OCI-LY1 (cell line): ENCODE results near the gene PTPRF.

Source experiments
- H2AFZ ChIP-seq: fragments of 200-600 bp; sonication (generic), shearing (Covaris generic); 2 replicates; pipeline ENCODE4 v1.6.0; 2014; ENCODE audit warnings: antibody characterized with exemption, mild to moderate bottlenecking, low read length
- H3F3A ChIP-seq: fragments of 200-600 bp; sonication (generic), shearing (Covaris generic); 2 replicates; pipeline ENCODE4 v1.6.0; 2014; ENCODE audit warnings: mild to moderate bottlenecking, antibody characterized with exemption, low read length, moderate library complexity; ENCODE audit not compliant: insufficient read depth
- H3K27ac ChIP-seq: fragments of 200-600 bp; sonication (generic); 2 replicates; pipeline ENCODE4 v1.5.1; 2014; ENCODE audit warnings: low read length, mixed run types, mild to moderate bottlenecking, low read depth; ENCODE audit not compliant: poor library complexity, severe bottlenecking
- H3K27me3 ChIP-seq: fragments of 200-600 bp; sonication (generic); 2 replicates; pipeline ENCODE4 v1.6.0; 2014; ENCODE audit warnings: antibody characterized with exemption, mild to moderate bottlenecking, low read length, moderate library complexity; ENCODE audit not compliant: insufficient read depth
- H3K36me3 ChIP-seq: fragments of 200-600 bp; sonication (generic); 2 replicates; pipeline ENCODE4 v1.6.1; 2014; ENCODE audit warnings: mild to moderate bottlenecking, antibody characterized with exemption, low read length, moderate library complexity, mixed read lengths; ENCODE audit not compliant: insufficient read depth
- H3K4me1 ChIP-seq: fragments of 200-600 bp; sonication (generic); 2 replicates; pipeline ENCODE4 v1.5.1; 2014; ENCODE audit warnings: mild to moderate bottlenecking, low read length, moderate library complexity; ENCODE audit not compliant: insufficient read depth, severe bottlenecking
- H3K4me2 ChIP-seq: fragments of 200-600 bp; sonication (generic), shearing (Covaris generic); 2 replicates; pipeline ENCODE4 v1.6.1; 2014; ENCODE audit warnings: low read length
- H3K4me3 ChIP-seq: fragments of 200-600 bp; sonication (generic); 2 replicates; pipeline ENCODE4 v1.5.1; 2014; ENCODE audit warnings: low read length, low read depth, mild to moderate bottlenecking, mixed read lengths; ENCODE audit not compliant: poor library complexity, severe bottlenecking
- H3K79me2 ChIP-seq: fragments of 200-600 bp; shearing (Covaris generic); 2 replicates; pipeline ENCODE4 v1.6.1; 2016; ENCODE audit warnings: mixed run types, low read length, mixed read lengths; ENCODE audit not compliant: insufficient read depth
- H3K9ac ChIP-seq: fragments of 200-600 bp; sonication (generic), shearing (Covaris generic); 2 replicates; pipeline ENCODE4 v1.6.1; 2014; ENCODE audit warnings: mild to moderate bottlenecking, low read length, mixed read lengths
- H3K9me2 ChIP-seq: fragments of 200-600 bp; sonication (generic), shearing (Covaris generic); 2 replicates; pipeline ENCODE4 v1.6.1; 2014; ENCODE audit warnings: low read depth, mild to moderate bottlenecking, low read length, mixed read lengths
- H3K9me3 ChIP-seq: fragments of 200-600 bp; shearing (Covaris generic); 2 replicates; pipeline ENCODE4 v1.6.1; 2014; ENCODE audit warnings: low read length, mixed read lengths
- H4K20me1 ChIP-seq: fragments of 200-600 bp; sonication (generic), shearing (Covaris generic); 2 replicates; pipeline ENCODE4 v1.6.0; 2016; ENCODE audit warnings: mild to moderate bottlenecking, low read length; ENCODE audit not compliant: insufficient read depth
- EZH2 ChIP-seq: fragments of 200-600 bp; sonication (generic), shearing (Covaris generic); IDR thresholded peaks from 2 replicates; pipeline ENCODE4 v1.8.0; 2017; ENCODE audit warnings: borderline replicate concordance, mixed run types, mild to moderate bottlenecking, antibody characterized with exemption, low read length, moderate library complexity, mixed read lengths
- TF ChIP-seq, protein P1 (sequence below): fragments of 200-600 bp; sonication (generic), shearing (Covaris generic); IDR thresholded peaks from 2 replicates; pipeline ENCODE4 v1.5.1; 2017; ENCODE audit warnings: mild to moderate bottlenecking, antibody characterized with exemption, low read length, moderate library complexity, mixed read lengths

PTPRF gene

DNA sequence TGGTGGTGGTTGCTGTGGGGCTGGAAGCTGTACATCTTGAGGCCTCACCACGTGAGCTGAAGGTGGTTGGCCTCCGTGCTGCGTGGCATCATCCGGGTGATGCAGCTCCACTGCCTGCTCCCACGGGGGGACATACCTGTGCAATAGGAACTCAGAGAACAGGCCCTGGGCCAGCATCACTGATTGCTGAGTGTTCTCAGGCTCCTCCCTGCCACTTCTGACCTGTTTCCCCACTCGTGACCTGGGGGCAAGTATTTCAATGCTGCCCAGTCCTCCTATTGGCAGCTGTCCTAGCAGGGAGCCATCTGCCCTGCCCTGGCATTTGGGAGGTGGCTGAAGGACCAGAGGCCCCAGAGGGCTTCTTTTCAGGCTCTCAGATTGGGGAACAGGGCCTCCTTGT is 26.1 kb downstream of the PTPRF start:
- no peaks in the 10 kb centered on the region for H3K9me2 ChIP-seq
- H3K9ac ChIP-seq: no peak overlapping the region
- H4K20me1 ChIP-seq: no peaks in the 10 kb centered on the region
- no peaks in the 10 kb centered on the region for H3F3A ChIP-seq
- H3K4me2 ChIP-seq: no peak overlapping the region
- TF ChIP-seq EZH2: no peak
- TF ChIP-seq, protein P1, sequence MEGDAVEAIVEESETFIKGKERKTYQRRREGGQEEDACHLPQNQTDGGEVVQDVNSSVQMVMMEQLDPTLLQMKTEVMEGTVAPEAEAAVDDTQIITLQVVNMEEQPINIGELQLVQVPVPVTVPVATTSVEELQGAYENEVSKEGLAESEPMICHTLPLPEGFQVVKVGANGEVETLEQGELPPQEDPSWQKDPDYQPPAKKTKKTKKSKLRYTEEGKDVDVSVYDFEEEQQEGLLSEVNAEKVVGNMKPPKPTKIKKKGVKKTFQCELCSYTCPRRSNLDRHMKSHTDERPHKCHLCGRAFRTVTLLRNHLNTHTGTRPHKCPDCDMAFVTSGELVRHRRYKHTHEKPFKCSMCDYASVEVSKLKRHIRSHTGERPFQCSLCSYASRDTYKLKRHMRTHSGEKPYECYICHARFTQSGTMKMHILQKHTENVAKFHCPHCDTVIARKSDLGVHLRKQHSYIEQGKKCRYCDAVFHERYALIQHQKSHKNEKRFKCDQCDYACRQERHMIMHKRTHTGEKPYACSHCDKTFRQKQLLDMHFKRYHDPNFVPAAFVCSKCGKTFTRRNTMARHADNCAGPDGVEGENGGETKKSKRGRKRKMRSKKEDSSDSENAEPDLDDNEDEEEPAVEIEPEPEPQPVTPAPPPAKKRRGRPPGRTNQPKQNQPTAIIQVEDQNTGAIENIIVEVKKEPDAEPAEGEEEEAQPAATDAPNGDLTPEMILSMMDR: no peak
- H3K27me3 ChIP-seq: 0 out of 2 replicates have a peak, but pooled peaks cover 2% of the 10 kb centered on the region
- H3K4me3 ChIP-seq: no peak overlapping the region
- no peak overlapping the region for H2AFZ ChIP-seq
- no peaks in the 10 kb centered on the region for H3K9me3 ChIP-seq
- H3K79me2 ChIP-seq: no peaks in the 10 kb centered on the region
- H3K27ac ChIP-seq: no peak overlapping the region
- H3K36me3 ChIP-seq: no peaks in the 10 kb centered on the region; the same call in 1 of the 2 replicates
- no peaks in the 10 kb centered on the region for H3K4me1 ChIP-seq

- H3K27ac ChIP-seq: no peak overlapping the region
- H3K27me3 ChIP-seq: 0 out of 2 replicates have a peak, but pooled peaks cover 5% of the 10 kb centered on the region
- no peaks in the 10 kb centered on the region for H4K20me1 ChIP-seq
- H3K9ac ChIP-seq: no peak overlapping the region
- H3K4me1 ChIP-seq: no peaks in the 10 kb centered on the region
- H3K79me2 ChIP-seq: no peaks in the 10 kb centered on the region
- no peaks in the 10 kb centered on the region for H3F3A ChIP-seq
- H3K9me2 ChIP-seq: no peaks in the 10 kb centered on the region
- no peaks in the 10 kb centered on the region for H3K9me3 ChIP-seq
- no peak overlapping the region for H3K4me2 ChIP-seq
- H3K36me3 ChIP-seq: no peaks in the 10 kb centered on the region; the same call in 1 of the 2 replicates
- H3K4me3 ChIP-seq: no peak overlapping the region
- TF ChIP-seq EZH2: no peak
- TF ChIP-seq, protein P1: no peak
- H2AFZ ChIP-seq: no peak overlapping the region
These were observed 27.1 kb downstream of the PTPRF start for GRCh38 chr1:43557744-43558245.

- no peaks in the 10 kb centered on the region for H3F3A ChIP-seq
- no peak overlapping the region for H3K27ac ChIP-seq
- no peaks in the 10 kb centered on the region for H3K79me2 ChIP-seq
- TF ChIP-seq EZH2: no peak
- TF ChIP-seq, protein P1: no peak
- H4K20me1 ChIP-seq: no peaks in the 10 kb centered on the region
- H3K4me3 ChIP-seq: no peak overlapping the region
- no peaks in the 10 kb centered on the region for H3K9me3 ChIP-seq
- H3K4me2 ChIP-seq: no peak overlapping the region
- 0 out of 2 replicates have a peak, but pooled peaks cover 5% of the 10 kb centered on the region for H3K27me3 ChIP-seq
- H2AFZ ChIP-seq: no peak overlapping the region
- H3K9me2 ChIP-seq: no peaks in the 10 kb centered on the region
- H3K4me1 ChIP-seq: no peaks in the 10 kb centered on the region
- H3K9ac ChIP-seq: no peak overlapping the region
- H3K36me3 ChIP-seq: no peaks in the 10 kb centered on the region; the same call in 1 of the 2 replicates
These were observed 27.7 kb downstream of the PTPRF start for GRCh38 chr1:43558346-43558841.
